ENCODE measurements around the gene PIK3AP1. TPM values are rescaled to one million over a fixed set of nuclear protein-coding genes. Genes with fewer than 3 reads are reported as not detected.

The PIK3AP1 gene
- total RNA-seq, 1 experiment from 2014 or later = 7.1 TPM

DNA sequence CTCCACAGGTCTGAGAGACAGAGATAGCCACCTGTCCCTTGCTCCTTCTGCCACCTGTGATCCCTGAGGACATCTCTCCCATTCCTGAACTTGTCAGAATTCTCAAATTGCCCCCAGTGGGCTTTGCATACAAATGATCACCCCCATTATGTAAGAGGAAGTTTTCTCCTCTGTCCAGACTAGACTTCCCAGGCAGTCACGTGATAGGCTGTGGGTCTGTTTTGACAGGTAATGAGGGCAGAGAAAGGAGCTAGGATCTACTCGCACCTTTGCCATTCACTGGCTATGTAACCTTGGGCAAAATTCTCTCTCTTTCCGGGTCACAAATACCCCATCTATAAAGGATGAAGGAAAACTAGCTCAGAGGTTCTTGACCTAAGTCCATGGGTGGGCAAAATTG lies 112.1 kb downstream of the PIK3AP1 start:
- Histone ChIP-seq H3K27me3 (ENCODE audit: insufficient read depth, low read length) (no peaks in the 10 kb centered on the region), H3K27ac (ENCODE audit: low read depth, low read length) (no peak overlapping the region), H2AFZ (ENCODE audit: low read depth, low read length, poor library complexity, severe bottlenecking) (no peak overlapping the region), H3K4me2 (ENCODE audit: low read length) (no peak overlapping the region), H3K9me2 (ENCODE audit: insufficient read depth) (no peaks in the 10 kb centered on the region; the same call in 1 of the 2 replicates), H3K9ac (ENCODE audit: low read length) (no peak overlapping the region), H4K20me1 (ENCODE audit: insufficient read depth) (no peaks in the 10 kb centered on the region), H3K36me3 (ENCODE audit: control insufficient read depth in 1 of 2, insufficient read depth in 2 of 2, low read length in 2 of 2) (no peaks in the 10 kb centered on the region), H3K4me3 (replicated peaks in 1 of 2; ENCODE audit: low read depth in 1 of 2, low read length in 2 of 2) (no peak overlapping the region), H3K9me3 (ENCODE audit: control insufficient read depth in 1 of 2, insufficient read depth in 1 of 2, low read depth in 1 of 2, low read length in 2 of 2) (no peaks in the 10 kb centered on the region), H3K79me2 (ENCODE audit: insufficient read depth, low read length) (no peaks in the 10 kb centered on the region), H3K4me1 (ENCODE audit: control insufficient read depth in 1 of 2, insufficient read depth in 2 of 2, low read length in 2 of 2) (peaks cover 11 to 25% of the 10 kb centered on the region in 2 experiments)
- no peak for DNase-seq (ENCODE audit: low read depth, low spot score)
- ChIA-PET CTCF (no interaction called here), POLR2A (no interaction called here), RAD21 (ENCODE audit: low non-redundant PET in 1 of 2, low total read pairs in 2 of 2, uncharacterized antibody in 2 of 2, unreplicated experiment in 2 of 2) (no interaction called here)
- no peak for ATAC-seq
- TF ChIP-seq SRF (IDR thresholded peaks at IDR 0.05; ENCODE audit: low read depth) = no peak
- intact Hi-C loops (cut with micrococcal nuclease) = no loop called here
- BruUV-seq (replicated peaks) = no TSS peak

DNA sequence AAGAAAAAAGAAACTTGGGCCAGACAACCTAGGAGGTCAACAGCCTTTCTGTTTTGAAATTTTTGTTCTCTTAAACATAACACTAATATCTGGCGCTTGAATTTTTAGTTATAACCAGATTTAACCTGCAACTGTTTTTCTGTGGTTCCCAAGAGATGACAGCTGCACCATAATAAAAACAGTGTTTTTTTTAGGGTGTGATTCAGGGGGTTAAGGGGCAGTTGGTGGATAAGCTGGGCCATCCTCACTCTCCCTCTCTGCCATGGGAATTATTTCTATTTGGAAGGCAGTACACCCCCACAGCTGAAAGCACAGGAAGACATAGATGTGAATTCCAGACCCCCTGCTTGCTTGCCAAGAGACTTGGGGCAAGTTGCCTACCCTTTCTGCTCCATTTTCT lies 113.4 kb downstream of the PIK3AP1 start:
- Histone ChIP-seq H3K27ac (ENCODE audit: low read depth, low read length) (no peak overlapping the region), H3K9me3 (ENCODE audit: control insufficient read depth in 1 of 2, insufficient read depth in 1 of 2, low read depth in 1 of 2, low read length in 2 of 2) (no peaks in the 10 kb centered on the region), H2AFZ (ENCODE audit: low read depth, low read length, poor library complexity, severe bottlenecking) (no peak overlapping the region), H3K79me2 (ENCODE audit: insufficient read depth, low read length) (no peaks in the 10 kb centered on the region), H3K9ac (ENCODE audit: low read length) (no peak overlapping the region), H3K4me1 (ENCODE audit: control insufficient read depth in 1 of 2, insufficient read depth in 2 of 2, low read length in 2 of 2) (peaks cover 11 to 25% of the 10 kb centered on the region in 2 experiments), H3K36me3 (ENCODE audit: control insufficient read depth in 1 of 2, insufficient read depth in 2 of 2, low read length in 2 of 2) (no peaks in the 10 kb centered on the region), H3K4me2 (ENCODE audit: low read length) (peak overlapping the region; percentile 69), H4K20me1 (ENCODE audit: insufficient read depth) (no peaks in the 10 kb centered on the region), H3K4me3 (replicated peaks in 1 of 2; ENCODE audit: low read depth in 1 of 2, low read length in 2 of 2) (no peak overlapping the region), H3K27me3 (ENCODE audit: insufficient read depth, low read length) (no peaks in the 10 kb centered on the region), H3K9me2 (ENCODE audit: insufficient read depth) (no peaks in the 10 kb centered on the region; the same call in 1 of the 2 replicates)
- ChIA-PET CTCF (no interaction called here), RAD21 (ENCODE audit: low non-redundant PET in 1 of 2, low total read pairs in 2 of 2, uncharacterized antibody in 2 of 2, unreplicated experiment in 2 of 2) (no interaction called here), POLR2A (no interaction called here)
- BruUV-seq (replicated peaks) = no TSS peak
- intact Hi-C loops (cut with micrococcal nuclease) = no loop called here
- TF ChIP-seq ZNF274 (IDR thresholded peaks at IDR 0.05; ENCODE audit: low read depth, low read length) (no peak), MAX (IDR thresholded peaks at IDR 0.05) (no peak), SP1 (IDR thresholded peaks at IDR 0.05; ENCODE audit: low read depth) (no peak), FOSL1 (IDR thresholded peaks at IDR 0.05; ENCODE audit: low read depth) (no peak), POLR2A (IDR thresholded peaks at IDR 0.05; ENCODE audit: borderline replicate concordance, extremely low read depth, insufficient read depth, insufficient read length) (no peak), EGR1 (IDR thresholded peaks at IDR 0.05; ENCODE audit: low read depth) (no peak), ELF1 (IDR thresholded peaks at IDR 0.05; ENCODE audit: borderline replicate concordance, low read depth) (no peak), SIN3A (IDR thresholded peaks at IDR 0.05; ENCODE audit: low read depth) (no peak), YY1 (IDR thresholded peaks at IDR 0.05; ENCODE audit: extremely low read depth, insufficient replicate concordance, low read depth, low read length) (no peak), TCF7L2 (IDR thresholded peaks at IDR 0.05; ENCODE audit: borderline replicate concordance, extremely low read depth, insufficient read depth, insufficient read length) (no peak), JUND (IDR thresholded peaks at IDR 0.05) (no peak), EZH2phosphoT487 (IDR thresholded peaks at IDR 0.05; ENCODE audit: borderline replicate concordance) (no peak), ZBTB33 (IDR thresholded peaks at IDR 0.05; ENCODE audit: extremely low read depth, insufficient replicate concordance, low read length) (no peak), POLR2AphosphoS5 (IDR thresholded peaks at IDR 0.05; ENCODE audit: low read depth, low read length) (no peak), CBX3 (IDR thresholded peaks at IDR 0.05; ENCODE audit: low read depth) (no peak)
- TF ChIP-seq, protein P1, sequence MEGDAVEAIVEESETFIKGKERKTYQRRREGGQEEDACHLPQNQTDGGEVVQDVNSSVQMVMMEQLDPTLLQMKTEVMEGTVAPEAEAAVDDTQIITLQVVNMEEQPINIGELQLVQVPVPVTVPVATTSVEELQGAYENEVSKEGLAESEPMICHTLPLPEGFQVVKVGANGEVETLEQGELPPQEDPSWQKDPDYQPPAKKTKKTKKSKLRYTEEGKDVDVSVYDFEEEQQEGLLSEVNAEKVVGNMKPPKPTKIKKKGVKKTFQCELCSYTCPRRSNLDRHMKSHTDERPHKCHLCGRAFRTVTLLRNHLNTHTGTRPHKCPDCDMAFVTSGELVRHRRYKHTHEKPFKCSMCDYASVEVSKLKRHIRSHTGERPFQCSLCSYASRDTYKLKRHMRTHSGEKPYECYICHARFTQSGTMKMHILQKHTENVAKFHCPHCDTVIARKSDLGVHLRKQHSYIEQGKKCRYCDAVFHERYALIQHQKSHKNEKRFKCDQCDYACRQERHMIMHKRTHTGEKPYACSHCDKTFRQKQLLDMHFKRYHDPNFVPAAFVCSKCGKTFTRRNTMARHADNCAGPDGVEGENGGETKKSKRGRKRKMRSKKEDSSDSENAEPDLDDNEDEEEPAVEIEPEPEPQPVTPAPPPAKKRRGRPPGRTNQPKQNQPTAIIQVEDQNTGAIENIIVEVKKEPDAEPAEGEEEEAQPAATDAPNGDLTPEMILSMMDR (IDR thresholded peaks at IDR 0.05 in 2 of 3, conservative IDR thresholded peaks at IDR 0.05 in 1 of 3; ENCODE audit: borderline replicate concordance in 1 of 3, insufficient read depth in 1 of 3, low read depth in 2 of 3, low read length in 2 of 3) = no peak
- ATAC-seq = no peak
- DNase-seq (ENCODE audit: low read depth, low spot score) = no peak

Measured in HCT116 (cell line).